IPS-20b (cell line): Measurements from ENCODE around the gene PTGER2.

Experiments used
- H3K27ac ChIP-seq: one replicate; pipeline ENCODE4 v1.5.1; 2013; ENCODE audit warnings: low read length
- H3K27me3 ChIP-seq: 2 replicates; pipeline ENCODE4 v1.6.1; 2013; ENCODE audit warnings: mild to moderate bottlenecking, low read length, inconsistent platforms; ENCODE audit not compliant: insufficient read depth
- H3K36me3 ChIP-seq: 2 replicates; pipeline ENCODE4 v1.6.1; 2013; ENCODE audit warnings: low read depth, mild to moderate bottlenecking, inconsistent platforms, low read length, moderate library complexity; ENCODE audit not compliant: insufficient read depth
- H3K4me1 ChIP-seq: 2 replicates; pipeline ENCODE4 v1.6.1; 2013; ENCODE audit warnings: mild to moderate bottlenecking, control low read depth, inconsistent platforms, low read length, moderate library complexity; ENCODE audit not compliant: insufficient read depth
- H3K4me3 ChIP-seq: 2 replicates; pipeline ENCODE4 v1.5.1; 2013; ENCODE audit warnings: mild to moderate bottlenecking, low read length, inconsistent platforms
- H3K9ac ChIP-seq: 2 replicates; pipeline ENCODE4 v1.6.1; 2013; ENCODE audit warnings: low read depth, mild to moderate bottlenecking, inconsistent platforms, low read length, moderate library complexity
- H3K9me3 ChIP-seq: 2 replicates; pipeline ENCODE4 v1.6.1; 2013; ENCODE audit warnings: mild to moderate bottlenecking, low read depth, low read length, inconsistent platforms; ENCODE audit not compliant: insufficient read depth

Gene PTGER2

DNA sequence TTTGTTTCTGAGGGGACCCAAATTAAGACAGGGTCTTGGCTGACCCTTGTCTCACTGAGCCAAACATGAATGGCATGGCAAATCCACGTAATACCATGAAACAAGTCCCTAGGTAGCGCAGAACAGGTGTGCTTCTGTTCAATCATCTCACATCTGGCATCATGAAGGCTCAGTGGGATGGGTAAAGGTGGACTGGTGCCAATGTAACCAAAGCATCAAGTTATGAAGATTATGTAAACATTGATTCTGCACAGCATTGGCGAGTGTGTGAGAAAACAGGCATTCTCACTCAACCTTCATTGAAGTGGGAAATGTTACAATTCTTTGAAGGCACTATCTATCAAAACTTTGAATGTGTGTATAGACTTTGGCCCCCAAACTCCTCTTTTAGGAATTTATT lies 41.9 kb downstream of the PTGER2 start:
- H3K36me3 ChIP-seq, result no peaks in the 10 kb centered on the region
- no peaks in the 10 kb centered on the region for H3K4me1 ChIP-seq

DNA sequence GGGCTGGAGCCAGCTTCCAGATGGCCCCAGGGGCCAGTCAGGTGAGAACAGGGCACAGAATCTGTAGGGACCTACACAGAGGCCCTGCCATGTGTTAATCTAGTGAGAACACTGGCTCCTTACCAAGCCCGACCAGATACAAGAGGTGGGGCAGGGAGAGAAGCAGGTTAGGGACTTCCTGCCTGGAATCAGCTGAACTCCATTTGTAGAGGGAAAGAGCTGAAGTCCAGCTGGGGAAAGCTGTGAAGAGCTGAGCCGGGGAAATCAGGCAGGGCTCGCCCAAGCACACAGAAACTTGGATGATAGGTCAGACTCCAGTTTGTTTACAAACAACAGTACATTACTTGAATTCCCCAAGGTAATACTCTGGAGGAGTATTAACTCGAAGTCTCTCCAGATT lies 46.7 kb downstream of the PTGER2 start:
- Histone ChIP-seq H3K4me3 (no peak overlapping the region), H3K36me3 (no peaks in the 10 kb centered on the region), H3K27me3 (no peaks in the 10 kb centered on the region), H3K9me3 (no peaks in the 10 kb centered on the region), H3K4me1 (no peaks in the 10 kb centered on the region), H3K9ac (no peak overlapping the region), H3K27ac (no peak overlapping the region)

More for the DNA sequence above, 41.9 kb downstream of the PTGER2 start:
- no peak overlapping the region for H3K4me3 ChIP-seq
- H3K9me3 ChIP-seq, result no peaks in the 10 kb centered on the region
- H3K9ac ChIP-seq, result no peak overlapping the region
- no peaks in the 10 kb centered on the region for H3K27me3 ChIP-seq
- H3K27ac ChIP-seq, result no peak overlapping the region

GRCh38 chr14:52363041-52363704 lies 49.1 kb downstream of the PTGER2 start:
- H3K9ac ChIP-seq, result no peak overlapping the region
- no peak overlapping the region for H3K27ac ChIP-seq
- H3K27me3 ChIP-seq, result no peaks in the 10 kb centered on the region
- H3K36me3 ChIP-seq, result no peaks in the 10 kb centered on the region
- no peaks in the 10 kb centered on the region for H3K4me1 ChIP-seq
- H3K9me3 ChIP-seq, result no peaks in the 10 kb centered on the region
- H3K4me3 ChIP-seq, result no peak overlapping the region

DNA sequence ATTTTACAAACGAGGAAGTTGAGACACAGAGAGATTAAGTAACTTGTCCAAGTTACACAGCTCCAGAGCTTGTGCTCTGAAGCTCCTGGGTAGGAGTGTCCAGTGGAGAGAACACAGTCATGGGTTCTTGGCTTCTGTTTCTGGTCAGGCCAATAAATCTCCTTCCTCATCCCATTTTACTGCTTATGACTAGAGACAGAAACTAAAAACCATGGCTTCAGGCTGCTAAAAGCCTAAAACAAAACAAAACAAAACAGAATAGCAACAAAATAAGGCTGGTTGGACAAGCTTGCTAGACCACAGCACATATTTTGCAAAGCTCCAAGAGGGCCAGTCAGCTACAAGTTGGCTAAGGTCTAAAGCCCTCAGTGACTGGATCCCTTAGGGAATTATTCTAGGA lies 49.8 kb downstream of the PTGER2 start:
- Histone ChIP-seq H3K36me3 (no peaks in the 10 kb centered on the region), H3K27ac (no peak overlapping the region), H3K27me3 (no peaks in the 10 kb centered on the region), H3K4me3 (no peak overlapping the region), H3K9me3 (no peaks in the 10 kb centered on the region), H3K9ac (no peak overlapping the region), H3K4me1 (no peaks in the 10 kb centered on the region)

DNA sequence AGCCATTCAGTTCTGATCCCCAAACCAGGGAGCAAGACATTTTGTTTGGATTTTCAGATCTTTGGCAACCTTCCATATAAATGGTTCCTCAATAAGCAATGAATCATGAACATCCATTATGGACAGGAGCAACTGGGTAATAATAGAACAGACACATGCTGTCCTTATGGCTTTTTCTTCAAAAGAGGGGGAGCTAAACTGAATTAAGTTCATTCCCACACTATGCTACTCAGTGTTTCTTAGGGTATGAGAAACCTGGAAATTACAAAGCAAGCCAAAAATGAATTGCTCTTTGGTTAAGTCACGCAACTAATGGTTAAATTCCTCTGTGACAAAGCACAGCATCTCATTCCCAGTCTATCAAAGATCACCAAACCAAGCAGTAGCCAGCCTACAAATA lies 51.0 kb downstream of the PTGER2 start:
- H3K4me1 ChIP-seq, result no peaks in the 10 kb centered on the region; the same call in 1 of the 2 replicates
- H3K27ac ChIP-seq, result no peak overlapping the region
- H3K36me3 ChIP-seq, result no peaks in the 10 kb centered on the region
- H3K9ac ChIP-seq, result no peak overlapping the region
- H3K27me3 ChIP-seq, result no peaks in the 10 kb centered on the region
- H3K4me3 ChIP-seq, result no peak overlapping the region
- no peaks in the 10 kb centered on the region for H3K9me3 ChIP-seq

GRCh38 chr14:52366796-52367315 lies 52.7 kb downstream of the PTGER2 start:
- Histone ChIP-seq H3K36me3 (no peaks in the 10 kb centered on the region), H3K4me3 (no peak overlapping the region), H3K9me3 (no peaks in the 10 kb centered on the region), H3K4me1 (no peaks in the 10 kb centered on the region; the same call in 1 of the 2 replicates), H3K9ac (no peak overlapping the region), H3K27me3 (no peaks in the 10 kb centered on the region), H3K27ac (no peak overlapping the region)

GRCh38 chr14:52369305-52369801 lies 55.2 kb downstream of the PTGER2 start:
- no peak overlapping the region for H3K9ac ChIP-seq
- H3K4me1 ChIP-seq, result no peaks in the 10 kb centered on the region; the same call in 1 of the 2 replicates
- no peaks in the 10 kb centered on the region for H3K9me3 ChIP-seq
- no peak overlapping the region for H3K27ac ChIP-seq
- no peaks in the 10 kb centered on the region for H3K27me3 ChIP-seq
- no peak overlapping the region for H3K4me3 ChIP-seq
- H3K36me3 ChIP-seq, result no peaks in the 10 kb centered on the region

DNA sequence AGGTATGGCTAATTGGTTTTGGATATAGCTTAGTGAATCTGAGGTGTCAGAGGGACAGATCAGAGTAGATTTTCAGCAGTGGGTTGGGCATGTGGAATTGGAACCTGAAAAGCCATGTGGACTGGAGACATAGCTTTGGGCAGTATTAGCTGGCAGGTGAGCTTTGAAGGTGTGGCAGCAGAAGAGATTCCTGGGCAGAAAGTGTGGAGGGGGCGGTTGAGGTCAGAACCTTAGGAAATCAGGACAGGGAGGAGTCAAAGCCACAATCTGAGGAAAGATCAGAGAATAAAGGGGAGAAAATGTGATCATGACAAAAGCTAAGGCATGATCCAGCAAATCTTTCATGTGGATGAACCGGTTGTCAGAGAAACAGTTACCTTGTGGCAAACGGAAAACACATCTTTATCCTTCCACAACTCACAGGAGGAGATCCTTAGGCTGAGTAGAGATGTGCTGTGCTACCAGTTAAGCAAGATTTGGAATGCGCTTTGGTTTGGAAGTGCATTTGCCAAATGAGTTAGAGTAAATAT lies 56.4 kb downstream of the PTGER2 start:
- Histone ChIP-seq H3K9me3 (no peaks in the 10 kb centered on the region), H3K9ac (no peak overlapping the region), H3K4me1 (no peaks in the 10 kb centered on the region; the same call in 1 of the 2 replicates), H3K36me3 (no peaks in the 10 kb centered on the region), H3K27me3 (no peaks in the 10 kb centered on the region), H3K4me3 (no peak overlapping the region), H3K27ac (no peak overlapping the region)

DNA sequence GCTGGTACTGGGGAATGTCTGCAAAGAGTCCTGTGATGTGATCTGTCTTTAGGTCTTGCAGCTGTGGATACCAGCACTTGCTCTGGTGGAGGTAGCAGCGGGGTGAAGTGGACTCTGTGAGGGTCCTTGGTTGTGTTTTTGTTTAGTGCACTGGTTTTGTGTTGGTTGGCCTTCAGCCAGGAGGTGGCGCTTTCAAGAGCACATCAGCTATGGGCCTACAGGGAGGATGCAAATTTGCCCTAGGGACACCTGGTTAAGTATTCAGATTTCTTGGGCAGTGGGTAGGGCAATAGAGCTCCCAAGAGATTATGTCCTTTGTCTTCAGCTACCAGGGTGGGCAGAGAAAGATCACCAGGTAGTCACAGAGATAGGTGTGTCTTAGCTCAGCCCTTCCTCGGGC lies 63.8 kb downstream of the PTGER2 start:
- Histone ChIP-seq H3K9me3 (peaks cover 2% of the 10 kb centered on the region; the same call in 1 of the 2 replicates), H3K4me3 (no peak overlapping the region), H3K36me3 (no peaks in the 10 kb centered on the region), H3K27ac (no peak overlapping the region), H3K9ac (no peak overlapping the region), H3K27me3 (no peaks in the 10 kb centered on the region), H3K4me1 (no peaks in the 10 kb centered on the region)
